GM12874 (cell line): ENCODE results near the gene ACOT11.

Source experiments
- TF ChIP-seq, protein P1 (sequence below): IDR thresholded peaks from 2 replicates; pipeline ENCODE4 v1.5.1; 2011; ENCODE audit warnings: low read depth, mild to moderate bottlenecking, control low read depth, low read length, moderate library complexity; ENCODE audit not compliant: insufficient read depth

The ACOT11 gene

DNA sequence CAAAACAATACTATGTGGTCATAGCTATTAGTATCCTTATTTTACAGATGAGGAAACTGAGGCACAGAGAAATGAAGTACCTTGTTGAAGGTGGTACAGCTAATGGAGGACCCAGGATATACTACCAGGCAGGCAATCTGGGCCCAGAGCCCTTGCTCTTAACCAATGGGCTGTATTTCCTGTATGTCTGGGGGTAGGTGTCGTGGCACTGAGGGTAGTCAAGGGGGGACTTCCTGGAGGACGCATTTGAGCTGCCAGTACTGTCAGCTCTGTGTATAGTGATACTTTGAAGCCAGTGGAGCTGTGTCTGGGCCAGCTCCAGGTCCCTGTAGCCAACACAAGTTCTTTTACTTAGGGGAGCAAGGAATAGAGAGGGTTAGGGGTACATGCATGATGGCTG lies 40.3 kb downstream of the ACOT11 start:
- TF ChIP-seq, protein P1, sequence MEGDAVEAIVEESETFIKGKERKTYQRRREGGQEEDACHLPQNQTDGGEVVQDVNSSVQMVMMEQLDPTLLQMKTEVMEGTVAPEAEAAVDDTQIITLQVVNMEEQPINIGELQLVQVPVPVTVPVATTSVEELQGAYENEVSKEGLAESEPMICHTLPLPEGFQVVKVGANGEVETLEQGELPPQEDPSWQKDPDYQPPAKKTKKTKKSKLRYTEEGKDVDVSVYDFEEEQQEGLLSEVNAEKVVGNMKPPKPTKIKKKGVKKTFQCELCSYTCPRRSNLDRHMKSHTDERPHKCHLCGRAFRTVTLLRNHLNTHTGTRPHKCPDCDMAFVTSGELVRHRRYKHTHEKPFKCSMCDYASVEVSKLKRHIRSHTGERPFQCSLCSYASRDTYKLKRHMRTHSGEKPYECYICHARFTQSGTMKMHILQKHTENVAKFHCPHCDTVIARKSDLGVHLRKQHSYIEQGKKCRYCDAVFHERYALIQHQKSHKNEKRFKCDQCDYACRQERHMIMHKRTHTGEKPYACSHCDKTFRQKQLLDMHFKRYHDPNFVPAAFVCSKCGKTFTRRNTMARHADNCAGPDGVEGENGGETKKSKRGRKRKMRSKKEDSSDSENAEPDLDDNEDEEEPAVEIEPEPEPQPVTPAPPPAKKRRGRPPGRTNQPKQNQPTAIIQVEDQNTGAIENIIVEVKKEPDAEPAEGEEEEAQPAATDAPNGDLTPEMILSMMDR = no peak

DNA sequence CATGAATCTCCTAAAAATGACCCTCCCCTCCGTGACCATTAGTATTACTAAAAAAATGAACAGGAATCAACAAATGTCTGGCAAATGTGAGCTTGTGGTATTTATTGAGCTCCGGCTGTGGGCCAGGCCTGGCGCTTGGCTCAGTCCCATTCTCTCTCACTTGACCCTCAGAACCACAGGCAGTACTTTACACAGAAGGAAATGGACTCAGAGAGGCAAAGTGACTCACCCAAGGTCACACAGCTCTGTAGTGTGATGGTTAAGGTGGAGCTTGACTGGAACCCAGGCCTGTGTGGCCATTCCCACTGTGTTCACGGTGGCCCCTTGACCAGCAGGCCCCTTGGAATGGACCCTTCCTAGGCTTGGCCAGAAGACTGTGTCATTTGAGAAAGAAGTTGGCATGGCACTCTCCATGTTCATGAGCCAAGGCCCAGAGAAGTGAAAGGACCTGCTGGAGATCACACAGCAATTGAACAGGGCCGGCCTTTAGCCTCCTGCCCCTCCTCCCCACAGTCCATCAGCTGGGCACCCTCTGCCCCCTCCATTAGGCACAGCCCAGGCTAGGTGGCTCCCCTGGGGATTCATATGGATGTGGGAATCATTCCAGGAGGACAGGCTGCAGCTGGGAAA lies 43.2 kb downstream of the ACOT11 start:
- TF ChIP-seq, protein P1 = no peak

DNA sequence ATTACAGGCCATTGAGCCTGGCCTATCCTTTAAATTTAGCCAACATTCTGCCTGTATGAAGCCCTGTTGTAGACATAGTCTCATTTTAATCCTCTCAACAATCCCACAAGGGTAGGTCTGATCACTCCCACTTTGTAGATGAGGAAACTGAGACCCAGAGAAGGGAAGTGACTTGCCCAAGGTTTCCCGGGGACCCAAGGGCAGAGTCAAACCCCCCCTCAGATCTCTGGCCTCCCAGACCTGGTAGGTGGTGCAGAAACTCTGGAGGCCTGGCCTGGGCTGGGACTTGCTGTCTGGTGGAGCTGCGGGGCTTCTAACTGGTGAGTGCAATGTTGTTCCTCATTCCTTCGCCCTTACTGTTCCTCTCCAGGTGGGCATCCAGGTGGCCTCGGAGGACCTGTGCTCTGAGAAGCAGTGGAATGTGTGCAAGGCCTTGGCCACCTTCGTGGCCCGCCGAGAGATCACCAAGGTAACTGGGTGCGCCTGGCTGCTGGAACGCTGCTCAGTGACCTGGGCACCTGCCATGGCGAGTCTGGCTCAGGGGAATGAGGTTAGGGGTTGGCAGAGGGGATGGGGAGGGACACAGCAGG lies 45.6 kb downstream of the ACOT11 start:
- TF ChIP-seq, protein P1 = no peak

DNA sequence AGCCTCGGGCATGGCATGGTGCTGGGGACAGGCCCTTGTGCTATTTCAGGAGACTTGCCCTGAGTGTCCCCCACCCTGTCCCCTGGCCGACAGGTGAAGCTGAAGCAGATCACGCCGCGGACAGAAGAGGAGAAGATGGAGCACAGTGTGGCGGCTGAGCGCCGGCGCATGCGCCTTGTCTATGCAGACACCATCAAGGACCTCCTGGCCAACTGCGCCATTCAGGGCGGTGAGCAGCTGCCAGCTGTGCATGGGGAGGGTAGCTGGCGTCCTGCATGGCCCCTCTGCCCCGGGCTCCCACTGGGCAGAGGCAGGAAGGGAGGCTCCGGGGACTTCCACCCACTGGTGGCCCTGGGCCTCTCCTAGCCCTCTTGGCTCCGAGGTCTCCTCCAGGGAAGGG lies 46.4 kb downstream of the ACOT11 start:
- TF ChIP-seq, protein P1 = no peak

DNA sequence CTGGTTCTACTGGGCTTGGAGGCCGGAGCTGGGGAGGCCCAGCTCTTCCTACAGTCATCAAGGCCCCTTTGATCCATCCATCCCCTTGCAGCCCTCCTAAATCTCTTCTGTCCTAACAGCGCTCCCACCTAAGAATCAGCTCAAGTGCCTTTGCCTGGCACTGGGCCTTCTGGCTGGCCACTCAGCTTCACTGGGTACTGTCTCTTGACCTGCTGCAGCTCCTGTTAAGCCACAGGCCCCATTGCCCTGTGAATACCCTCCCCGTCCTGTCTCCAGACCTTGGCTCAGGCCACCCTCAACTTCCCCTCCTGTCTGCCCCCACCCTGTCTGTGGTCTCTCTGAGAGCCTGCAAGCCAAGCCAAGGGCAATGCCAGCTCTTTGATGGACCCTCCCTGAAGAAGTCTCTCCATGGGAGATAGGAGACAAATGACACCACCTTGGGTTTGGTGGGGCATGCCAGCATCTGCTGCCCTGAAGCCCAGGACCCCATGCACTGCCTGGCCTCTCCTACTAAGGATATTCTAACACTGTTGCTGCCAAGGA lies 48.0 kb downstream of the ACOT11 start:
- TF ChIP-seq, protein P1 = no peak

DNA sequence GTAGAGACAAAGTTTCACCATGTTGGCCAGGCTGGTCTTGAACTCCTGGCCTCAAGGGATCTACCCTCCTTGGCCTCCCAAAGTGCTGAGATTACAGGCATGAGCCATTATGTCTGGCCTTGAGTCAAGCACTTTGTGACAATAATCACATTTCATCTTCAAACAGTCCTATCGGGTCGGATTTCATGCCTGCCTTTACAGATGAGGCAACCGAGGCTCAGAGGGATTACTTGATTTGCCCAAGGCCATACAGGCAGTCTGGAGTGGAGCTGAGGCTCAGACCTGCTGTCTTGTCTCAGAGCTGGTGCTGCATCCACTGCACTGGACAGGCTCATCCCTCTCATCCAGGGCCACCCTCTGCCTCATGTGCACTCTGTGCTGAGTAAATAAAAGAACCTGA lies 48.7 kb downstream of the ACOT11 start:
- TF ChIP-seq, protein P1 = no peak

DNA sequence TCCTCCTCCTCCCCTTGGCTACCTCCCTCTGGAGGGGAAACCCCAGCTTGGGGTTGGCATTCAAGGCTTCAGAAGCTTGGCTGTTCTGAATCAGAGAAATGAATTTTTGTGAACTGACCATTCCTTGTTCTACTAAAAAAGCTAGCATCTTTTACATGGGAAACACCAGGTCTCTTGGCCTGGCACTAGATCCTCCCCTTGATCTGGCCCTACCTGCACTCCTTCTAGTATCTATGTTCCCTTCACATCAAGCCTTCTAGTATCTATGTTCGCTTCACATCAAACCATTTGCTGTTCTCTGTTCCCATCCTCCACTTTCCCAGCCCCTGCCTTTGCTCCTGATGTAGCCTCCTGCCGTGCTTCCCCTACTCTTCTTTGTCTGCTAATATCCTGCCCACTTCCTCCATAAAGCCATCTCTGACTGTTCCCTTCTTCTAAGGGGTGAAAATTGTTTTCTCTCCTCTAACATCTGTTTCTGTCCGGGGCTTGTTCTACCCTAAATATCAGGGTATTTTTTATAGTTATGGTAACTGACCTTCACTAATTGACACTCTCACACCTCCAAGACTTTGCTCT lies 49.5 kb downstream of the ACOT11 start:
- TF ChIP-seq, protein P1 = no peak
